ENCODE results near the gene TLE3.
A peak's percentile ranks its signal among the peaks of the same experiment; 100 is the strongest.
"Not testable (repeated sequence)": the region's sequence is repeated elsewhere in the genome, so short reads cannot be mapped to it uniquely, and the experiment has no call there.

Gene TLE3

DNA sequence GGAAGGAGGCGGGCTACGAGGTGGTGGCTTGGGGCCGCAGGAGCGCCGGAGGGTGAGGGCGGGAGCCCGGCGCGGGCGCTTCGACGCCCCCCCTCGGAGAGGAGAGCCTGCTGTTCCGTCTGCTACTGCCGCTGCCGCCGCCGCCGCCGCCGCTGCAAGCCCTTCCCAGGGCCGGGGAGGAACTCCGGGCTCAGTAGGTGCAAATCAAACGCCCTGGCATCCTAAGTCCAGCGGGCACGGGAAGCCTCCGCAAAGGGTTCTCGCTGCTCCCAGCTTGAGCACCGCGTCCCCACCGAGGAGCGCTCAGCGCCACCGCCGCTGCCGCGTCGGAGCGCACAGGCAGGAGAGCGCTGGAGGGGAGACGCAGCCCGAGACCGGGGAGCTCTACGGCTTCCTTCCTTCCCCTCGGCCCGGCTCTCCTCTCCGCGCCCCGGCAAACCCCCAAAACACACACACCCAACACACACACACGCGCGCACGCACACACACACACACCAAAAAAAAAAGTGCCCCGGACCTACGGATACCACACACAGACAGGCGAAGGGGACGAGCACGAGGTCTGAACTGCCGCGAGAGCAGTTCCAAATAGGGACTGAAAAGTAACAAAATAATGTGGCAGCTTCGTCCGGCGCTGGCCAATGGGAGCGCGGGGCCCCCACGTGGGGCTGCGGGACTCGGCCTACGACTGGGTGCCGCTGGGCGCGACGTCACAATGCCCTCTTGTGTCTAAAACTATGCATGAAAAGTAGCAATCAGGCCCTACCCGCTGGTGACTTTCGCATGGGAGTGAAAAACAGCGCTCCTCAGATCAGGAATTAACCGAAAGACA is at the start of gene TLE3:
Gene TLE3 (minus strand): TSS at position 597 of the 832 bp plus-strand sequence. CDS start 1,119 bp downstream, outside the sequence.
- peak; percentile 96 for DNase-seq (ENCODE audit: low read depth)

DNA sequence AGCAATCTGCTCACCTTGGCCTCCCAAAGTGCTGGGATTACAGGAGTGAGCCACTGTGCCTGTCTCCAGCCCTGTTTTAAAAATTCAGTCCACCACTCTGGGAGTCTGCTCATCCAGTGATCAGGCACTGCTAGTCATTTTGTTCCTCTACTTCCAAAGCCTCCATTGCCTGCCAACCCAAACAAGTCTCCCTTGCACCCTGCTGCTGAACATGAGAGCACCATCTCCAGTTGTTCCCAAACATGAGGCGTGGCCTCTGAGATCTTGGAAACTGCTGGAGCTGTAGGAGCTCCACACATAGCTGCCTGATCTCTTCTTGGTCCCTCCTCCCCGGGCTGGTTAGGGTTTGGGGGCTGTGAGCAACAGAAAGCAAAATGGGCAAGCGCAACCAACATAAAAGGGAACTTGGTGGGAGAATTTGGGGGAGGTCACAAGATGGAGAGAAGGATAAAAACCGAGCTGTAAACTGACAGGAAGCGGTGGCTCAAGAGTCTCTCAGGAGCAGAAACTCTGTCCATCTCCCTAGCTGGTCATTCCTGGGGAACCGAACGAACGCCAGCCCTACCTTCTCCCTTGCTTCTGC is 49.6 kb upstream of the TLE3 start:
- DNase-seq (ENCODE audit: low read depth), result no peak

DNA sequence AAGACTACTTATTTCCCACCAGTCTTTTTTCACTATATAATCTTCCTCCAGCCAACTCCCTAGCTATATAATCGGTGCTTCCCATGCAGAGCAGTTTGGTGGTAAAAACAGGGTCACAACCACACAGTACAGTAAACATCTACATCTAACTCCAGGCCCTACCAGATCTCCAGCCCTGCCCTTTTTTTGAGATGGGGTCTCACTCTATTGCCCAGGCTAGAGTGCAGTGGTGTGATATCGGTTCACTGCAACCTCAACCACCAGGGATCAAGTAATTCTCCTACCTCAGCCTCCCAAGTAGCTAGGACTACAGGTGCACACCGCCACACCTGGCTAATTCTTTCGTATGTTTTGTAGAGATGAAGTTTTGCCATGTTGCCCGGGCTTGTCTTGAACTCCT is 49.1 kb upstream of the TLE3 start:
- DNase-seq (ENCODE audit: low read depth), result no peak

DNA sequence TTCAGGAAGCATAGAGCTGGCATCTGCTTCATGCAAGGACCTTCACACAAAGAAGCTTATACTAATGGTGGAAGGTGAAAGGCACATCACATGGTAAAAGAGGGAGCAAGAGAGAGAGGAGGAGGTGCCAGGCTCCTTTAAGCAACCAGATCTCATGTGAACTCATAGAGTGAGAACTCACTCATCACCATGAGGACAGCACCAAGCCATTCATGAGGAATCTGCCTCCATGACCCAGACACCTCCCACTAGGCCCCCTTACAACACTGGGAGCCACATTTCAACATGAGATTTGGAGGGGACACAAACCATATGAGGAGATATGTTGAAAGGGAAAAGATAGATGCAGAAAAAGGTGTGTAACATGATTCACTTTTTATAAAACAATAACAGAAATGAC is 48.4 kb upstream of the TLE3 start:
- DNase-seq (ENCODE audit: low read depth), result no peak

DNA sequence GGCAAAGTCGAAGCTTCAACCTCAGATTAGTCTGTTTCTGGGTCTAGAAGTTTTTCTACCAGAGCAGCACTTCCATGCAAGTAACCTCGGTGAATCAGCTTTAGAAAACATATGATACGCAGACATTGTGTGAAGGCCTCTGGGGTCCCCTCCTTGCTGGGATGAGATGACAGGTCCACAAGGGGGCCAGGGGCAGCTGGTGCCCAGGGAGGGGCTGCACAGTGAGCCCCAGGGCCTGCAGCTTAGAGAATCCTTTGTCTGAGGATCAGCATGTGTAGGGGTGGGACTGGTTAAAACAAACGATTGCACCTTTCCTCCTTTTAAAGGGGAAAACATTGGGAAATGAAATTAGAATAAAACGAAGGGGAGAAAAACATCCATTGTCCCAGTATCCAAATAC is 47.5 kb upstream of the TLE3 start:
- DNase-seq (ENCODE audit: low read depth), result no peak

DNA sequence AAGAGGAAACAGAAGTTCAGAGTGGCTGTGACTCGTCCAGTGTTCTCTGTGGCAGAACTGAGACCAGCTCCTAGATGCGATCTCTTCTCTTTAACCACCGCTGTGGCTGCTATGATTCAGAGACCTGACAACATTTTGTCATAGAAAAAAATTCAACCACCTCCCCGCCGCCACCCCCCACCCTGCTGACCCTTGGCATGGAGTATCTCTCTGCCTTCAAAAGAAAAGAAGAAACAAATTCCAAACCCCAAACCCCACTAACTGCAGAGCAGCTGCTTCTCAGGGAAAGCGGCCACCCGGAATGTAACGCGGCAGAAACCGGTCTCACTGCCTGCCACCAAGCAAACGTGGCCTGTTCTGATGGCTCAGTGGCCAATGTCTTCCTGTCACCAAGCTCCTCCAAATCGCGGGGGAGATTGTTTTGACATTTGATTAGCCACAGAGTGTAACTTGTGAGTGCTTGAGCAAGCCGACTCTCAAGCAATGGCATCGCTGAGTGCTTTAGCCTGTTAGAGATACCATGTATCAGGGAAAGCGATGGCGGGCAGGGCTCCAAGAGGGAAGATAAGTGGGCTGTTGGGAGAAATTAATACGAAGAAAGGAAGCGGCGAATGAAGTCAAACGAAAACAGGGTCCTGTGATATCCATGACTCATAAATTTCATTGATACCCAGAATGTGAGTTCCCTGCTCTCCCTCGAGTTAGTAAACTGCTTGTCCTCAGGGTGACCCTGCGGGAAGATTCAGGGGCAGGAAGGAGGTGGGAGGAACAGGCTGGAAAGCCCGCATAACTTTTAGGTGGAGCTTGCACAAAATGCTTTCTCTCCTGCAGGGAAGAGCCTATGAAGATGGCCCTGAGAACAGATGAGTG is 44.8 kb upstream of the TLE3 start:
- peak; percentile 28 for DNase-seq (ENCODE audit: low read depth)

DNA sequence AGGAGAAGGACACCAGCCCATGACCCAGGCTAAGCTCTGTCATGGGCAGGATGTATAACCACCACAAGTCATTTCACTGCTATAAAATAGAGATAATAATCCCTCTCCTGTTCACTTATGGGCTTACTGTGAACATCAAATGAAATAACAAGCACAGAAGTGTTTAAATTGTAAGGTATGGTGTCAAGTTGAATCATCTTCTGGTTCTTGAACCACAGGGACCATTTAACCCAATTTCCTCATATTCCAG is 44.3 kb upstream of the TLE3 start:
- no peak for DNase-seq (ENCODE audit: low read depth)

DNA sequence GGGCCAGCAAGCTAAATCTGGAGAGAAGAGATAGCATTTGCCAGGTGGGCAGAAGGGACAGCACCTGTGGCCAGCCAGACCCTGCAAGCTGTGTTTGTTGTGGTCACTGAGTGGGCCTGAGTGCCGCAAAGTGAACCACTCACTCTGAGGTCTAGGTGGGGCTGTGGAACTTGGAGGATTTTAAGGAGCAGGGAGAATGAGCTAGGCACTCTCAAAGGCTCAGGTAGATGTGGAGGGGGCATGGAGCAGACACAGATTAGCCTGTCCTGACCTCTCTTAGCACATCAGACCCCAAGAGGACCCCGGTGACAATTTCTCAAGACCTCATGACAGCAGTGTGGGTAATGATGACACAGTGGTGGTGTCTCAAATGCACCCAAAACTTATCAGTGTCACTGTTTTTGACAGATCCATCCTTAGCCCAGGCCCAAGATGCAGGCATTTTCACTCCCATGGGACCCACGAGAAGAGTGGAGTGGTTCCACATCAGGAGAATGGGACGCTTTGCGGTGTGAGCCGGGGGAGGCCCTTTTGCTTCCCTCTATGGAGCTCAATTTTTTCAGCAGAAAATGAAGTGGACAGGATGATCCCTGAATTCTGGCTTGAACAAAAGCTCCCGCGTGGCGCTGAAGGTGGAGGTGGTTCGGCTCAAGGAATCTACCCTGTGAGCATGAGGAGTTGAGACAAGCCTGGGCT is 43.8 kb upstream of the TLE3 start:
- no peak for DNase-seq (ENCODE audit: low read depth)

DNA sequence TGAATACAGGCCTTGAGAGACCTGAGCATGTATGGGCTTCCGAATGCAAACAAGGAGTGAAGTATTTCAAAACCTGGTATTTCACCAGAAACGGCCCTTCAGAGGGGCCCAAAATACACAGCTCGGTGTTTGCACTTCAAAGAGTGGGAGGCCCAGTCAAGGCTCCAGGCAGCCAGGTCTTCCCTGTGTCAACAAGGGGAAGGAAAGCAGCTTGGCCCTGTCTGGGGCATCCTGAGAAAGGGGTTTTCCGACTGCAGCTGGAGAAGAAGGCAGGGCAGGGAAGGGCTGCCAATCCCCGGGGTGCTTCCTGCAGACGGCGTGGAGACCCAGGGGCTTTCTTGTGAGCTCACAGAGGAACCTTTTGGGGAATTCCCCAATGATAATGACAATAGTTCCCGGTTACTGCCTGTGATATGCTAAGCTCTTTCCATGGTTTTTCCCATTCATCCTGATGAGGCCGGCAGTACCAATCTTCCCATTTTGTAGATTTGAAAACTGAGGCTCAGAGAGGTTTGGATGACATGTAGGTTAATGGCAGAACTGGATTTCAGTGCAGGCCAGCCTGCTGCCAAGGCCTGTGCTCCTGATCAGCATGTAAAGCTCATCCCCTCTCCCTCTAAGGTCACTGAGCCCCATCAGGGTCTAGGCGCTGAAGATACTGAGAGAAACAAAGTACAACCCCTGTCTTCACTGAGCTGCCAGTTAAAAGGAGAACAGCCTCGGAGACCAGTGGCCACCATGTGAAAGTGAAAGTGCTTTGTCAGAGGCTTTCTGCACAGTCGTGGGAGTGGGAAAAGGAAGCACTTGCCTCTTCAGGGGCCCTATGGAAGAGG is 43.0 kb upstream of the TLE3 start:
- DNase-seq (ENCODE audit: low read depth), result no peak

DNA sequence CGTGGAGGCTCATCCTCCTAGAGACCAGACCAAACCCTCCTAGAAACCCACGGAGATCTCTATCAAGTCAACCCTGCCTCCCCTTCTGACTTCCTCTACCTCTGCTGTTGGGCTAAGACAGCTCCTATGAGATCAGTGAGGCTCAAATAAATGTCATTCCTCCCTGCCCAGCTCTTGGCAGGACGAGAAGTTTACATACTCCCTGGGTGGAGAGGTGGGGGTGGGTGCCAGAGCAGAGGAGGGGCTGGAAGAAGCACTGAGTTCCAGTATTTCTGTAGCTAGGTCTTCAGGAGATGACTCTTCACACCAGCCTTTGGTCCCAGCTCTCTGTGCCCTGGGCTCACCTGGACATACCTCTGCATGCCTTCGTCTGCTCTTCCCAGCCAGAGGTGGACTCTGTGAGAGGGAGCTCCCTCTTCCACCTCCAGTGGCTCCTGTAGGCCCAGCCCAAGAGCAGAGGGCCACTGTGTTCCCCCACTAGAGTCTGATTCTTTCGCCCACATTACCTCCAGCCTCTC is 42.4 kb upstream of the TLE3 start:
- no peak for DNase-seq (ENCODE audit: low read depth)

DNA sequence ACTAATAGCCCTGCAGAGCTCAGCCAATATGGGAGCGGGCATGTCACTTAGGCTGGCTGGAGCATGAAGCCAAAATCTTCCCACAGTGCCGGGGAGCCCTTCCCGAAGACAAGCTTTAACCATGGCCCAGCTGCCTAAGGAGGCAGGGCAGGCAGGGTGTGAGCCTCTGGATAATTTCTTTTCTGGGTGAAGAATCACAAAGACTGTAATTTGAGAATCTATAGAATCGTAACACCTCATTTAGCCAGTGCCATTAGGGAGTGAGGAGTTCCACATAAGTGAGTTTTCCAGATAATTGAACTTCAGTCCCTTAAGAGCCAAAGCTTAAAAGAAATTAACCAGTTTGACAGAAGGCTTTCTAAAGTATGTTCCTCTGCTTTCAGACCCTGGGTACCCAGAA is 40.2 kb upstream of the TLE3 start:
- no peak for DNase-seq (ENCODE audit: low read depth)

DNA sequence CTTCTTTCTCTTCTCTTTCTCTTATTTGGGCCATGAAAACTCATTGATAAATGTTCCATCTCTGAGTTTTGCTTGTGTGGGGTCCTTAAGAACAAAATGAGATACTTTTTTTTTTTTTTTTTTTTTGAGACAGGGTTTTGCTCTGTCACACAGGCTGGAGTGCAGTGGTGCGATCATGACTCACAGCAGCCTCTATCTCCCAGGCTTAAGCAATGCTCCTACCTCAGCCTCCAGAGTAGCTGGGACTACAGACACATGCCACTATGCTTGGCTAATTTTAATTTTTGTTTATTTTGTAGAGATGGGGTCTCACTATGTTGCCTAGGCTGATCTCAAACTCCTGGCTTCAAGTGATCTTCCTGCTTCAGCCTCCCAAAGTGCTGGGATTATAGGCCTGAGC is 39.3 kb upstream of the TLE3 start:
- DNase-seq (ENCODE audit: low read depth), result not testable (repeated sequence)

DNA sequence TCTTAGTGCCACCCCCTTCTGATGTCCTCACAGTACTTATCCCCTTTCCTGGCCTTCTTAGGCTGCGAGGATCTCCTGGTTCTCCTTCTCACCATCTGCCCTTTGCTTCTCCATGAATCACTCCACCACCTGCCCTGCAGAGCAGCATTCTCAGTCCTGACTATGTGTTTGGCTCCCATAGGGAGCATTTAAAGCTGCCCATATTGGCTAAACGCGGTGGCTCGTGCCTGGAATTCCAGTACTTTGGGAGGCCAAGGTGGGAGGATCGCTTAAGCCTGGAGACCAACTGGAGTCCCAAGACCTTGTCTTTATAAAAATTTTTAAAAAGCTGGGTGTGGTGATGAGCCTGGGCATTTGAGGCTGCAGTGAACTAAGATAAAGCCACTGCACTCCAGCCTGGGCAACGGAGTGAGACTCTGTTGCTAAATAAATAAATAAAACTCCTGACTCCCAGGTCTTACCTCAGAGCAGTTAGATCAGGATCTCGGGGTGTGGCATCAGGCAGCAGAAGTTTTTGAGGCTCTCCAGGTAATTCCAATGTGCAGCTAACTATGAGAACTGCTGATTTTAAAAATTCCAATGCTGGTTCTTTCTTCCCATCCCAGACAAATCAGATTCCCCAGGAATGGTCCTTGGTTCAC is 36.2 kb upstream of the TLE3 start:
- no peak for DNase-seq (ENCODE audit: low read depth)

DNA sequence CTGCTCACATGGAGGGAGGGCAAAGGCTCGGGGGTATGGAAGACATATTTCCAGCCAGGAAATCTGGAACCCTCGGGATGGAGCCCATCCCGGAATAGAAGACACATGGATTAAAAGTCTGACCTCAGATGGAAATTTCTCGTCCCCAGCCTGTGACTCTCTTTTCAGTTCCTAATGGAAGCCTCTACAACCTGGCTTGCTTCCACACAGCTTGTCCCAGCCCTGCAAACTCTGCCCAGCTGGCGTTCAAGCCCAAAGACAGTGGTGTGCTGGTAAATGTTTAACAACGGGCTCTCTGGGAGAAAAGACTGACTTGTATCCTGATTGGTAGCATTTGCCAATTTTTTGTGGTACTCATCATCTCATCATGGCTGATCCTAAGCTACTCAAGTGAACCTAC is 35.6 kb upstream of the TLE3 start:
- no peak for DNase-seq (ENCODE audit: low read depth)

DNA sequence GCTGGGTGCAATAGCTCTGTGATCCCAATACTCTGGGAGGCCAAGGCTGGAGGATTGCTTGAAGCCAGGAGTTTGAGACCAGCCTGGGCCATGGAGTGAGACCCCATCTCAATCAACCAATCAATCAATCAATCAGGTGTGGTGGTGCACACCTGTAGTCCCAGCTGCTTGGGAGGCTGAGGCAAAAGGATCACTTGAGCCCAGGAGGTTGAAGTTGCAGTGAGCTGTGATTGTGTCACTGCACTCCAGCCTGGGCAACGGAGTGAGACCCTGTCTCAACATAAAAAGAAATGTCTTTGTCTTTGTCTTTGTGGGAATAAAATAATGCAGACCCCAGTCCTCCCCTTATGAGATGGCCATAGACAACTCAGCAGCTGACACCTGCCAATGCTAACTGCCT is 34.9 kb upstream of the TLE3 start:
- no peak for DNase-seq (ENCODE audit: low read depth)

DNA sequence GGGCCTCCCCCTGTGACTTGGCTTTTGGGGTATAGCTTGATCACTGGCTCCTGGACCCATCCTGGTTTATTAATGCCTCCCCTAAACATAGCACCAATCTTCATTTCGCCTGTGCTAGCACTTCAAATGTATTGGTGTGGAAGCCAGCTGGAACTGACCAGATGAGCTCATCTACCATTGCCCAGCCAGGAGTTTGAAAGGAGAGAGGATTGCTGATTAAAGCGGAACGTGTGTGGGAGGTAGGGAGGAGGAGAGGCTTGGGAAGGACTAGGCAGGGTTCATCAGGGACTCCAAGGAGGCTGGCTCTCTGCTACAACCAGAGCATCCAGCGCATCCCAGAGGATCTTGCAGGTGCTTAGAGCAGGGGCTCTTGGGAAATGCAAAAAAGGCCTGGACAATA is 34.4 kb upstream of the TLE3 start:
- DNase-seq (ENCODE audit: low read depth), result no peak

DNA sequence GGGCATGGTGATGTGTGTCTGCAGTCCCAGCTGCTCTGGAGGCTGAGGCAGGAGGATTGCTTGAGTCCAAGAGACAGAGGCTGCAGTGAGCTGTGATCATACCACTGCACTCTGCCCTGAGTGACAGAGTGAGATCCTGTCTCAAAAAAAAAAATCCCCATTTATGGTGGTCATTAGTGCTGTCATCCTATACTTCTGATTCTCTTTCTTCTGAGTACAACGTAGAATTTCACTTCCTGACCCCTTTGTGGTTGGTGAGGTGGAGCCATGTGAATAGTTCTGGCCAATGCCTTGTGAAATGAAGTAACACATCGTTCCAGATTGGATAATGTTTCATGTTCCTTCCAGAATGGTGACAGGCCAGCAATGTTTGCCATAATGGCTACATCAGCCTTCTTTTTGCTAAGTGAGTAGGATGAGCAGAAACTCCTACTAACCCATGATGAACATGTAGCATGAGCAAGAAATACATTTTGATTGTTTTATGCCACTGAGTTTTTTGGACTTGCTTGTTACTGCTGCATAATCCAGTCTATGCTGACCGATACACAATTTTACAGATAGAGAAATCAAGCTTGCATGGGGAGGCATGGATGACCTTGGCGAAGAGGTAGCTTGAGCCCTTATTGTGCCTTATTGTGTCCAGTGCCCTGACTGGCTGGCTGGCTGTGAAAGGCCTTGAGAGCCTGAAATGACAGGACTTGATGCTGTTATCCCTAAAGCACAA is 30.9 kb upstream of the TLE3 start:
- no peak for DNase-seq (ENCODE audit: low read depth)

DNA sequence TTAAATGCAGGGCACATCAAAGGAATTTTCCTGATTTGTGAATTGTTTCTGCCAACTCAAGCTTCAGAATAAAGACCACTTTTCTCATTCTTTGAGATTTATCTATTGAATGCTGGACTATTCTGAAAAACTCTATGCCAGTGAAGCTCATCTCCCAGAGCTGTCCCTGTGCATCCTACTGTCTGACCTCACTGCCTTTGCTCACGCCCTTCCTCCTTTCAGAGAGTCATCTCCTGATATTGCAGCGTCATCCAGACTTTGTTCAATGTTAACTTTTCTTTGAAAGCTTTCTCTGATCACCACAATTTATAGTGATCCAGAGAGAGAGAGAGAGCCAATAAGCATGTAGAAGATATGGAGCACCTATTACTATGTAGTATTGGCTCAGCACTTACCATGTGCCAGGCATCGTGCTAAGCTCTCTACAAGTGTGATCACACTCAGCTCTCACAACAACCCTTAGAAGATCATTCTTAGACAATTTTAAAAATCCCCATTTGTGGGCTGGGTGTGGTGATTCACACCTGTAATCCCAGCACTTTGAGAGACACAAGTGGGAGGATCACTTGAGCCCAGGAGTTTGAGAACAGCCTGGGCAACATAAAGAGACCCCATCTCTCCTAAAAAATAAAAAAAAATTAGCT is 30.2 kb upstream of the TLE3 start:
- DNase-seq (ENCODE audit: low read depth), result no peak

DNA sequence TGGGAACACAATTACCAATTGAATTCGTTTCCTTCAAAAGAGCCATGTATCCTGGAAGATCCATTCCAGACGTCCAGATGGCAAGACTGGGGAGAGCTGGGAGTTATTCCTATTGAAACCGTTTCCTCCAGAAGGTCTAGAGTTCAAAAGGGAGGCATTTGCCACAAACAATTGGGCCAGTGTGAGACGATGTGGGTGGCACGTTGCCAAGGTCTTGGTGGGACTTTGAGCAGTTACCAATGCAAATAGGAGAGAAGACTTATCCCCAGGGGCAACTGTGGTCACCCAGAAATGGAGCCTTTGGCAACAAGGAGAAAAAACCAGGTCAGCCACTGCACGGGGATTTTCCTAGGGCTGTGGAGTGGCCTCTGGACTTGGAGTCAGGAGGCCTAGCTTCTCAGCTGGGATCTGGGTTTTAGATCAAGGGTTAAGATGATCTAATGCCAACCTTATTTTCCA is 29.6 kb upstream of the TLE3 start:
- DNase-seq (ENCODE audit: low read depth), result no peak

DNA sequence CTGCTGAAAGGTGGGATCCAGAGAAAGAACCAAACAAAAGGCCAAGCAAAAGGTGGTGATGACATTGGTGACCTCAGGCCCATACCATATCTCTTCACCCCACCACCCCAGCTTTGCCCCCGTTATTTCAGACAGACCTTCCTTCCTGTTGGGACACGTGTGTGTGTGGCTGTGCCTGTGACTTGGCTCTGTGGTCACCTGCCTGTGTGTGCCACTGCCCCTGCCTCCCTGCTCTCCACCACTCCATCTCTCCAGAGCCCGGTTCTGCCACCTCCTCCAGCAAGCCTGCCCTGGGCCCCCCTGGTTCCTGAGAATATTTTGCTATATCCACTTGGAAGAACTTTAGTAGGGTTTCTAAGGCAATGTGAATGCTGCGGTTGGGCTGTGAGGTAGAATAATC is 28.6 kb upstream of the TLE3 start:
- no peak for DNase-seq (ENCODE audit: low read depth)
